CD8-positive, alpha-beta memory T cell (primary cell): ENCODE results near the gene SMARCE1. TPM values are rescaled to one million over a fixed set of nuclear protein-coding genes. Genes with fewer than 3 reads are reported as not detected.

Experiments
- CTCF ChIA-PET: fragments of 350-600 bp; sonication (Branson Sonifier 250); formaldehyde crosslinking; loops from one replicate; lab custom pipeline; 2021; ENCODE audit warnings: antibody characterized with exemption; lab: Charles Lee
- POLR2A ChIA-PET: fragments of 350-600 bp; sonication (Branson Sonifier 250); formaldehyde crosslinking; loops from one replicate; lab custom pipeline; 2021; ENCODE audit warnings: antibody characterized with exemption; lab: Charles Lee
- DNase-seq, 5 donors: peaks; one replicate each; pipeline versions ENCODE4 v3.0.0 to v3.0.0-alpha.2; 2020 to 2022; ENCODE audit warnings: mixed read lengths in 1 of 5
- H3K27ac ChIP-seq: one replicate; pipeline ENCODE4 v1.7.0; 2013; ENCODE audit warnings: low read depth, mild to moderate bottlenecking, low read length, moderate library complexity
- H3K27me3 ChIP-seq: 2 replicates; pipeline ENCODE4 v1.7.0; 2013; ENCODE audit warnings: low read length, mild to moderate bottlenecking; ENCODE audit not compliant: insufficient read depth, poor library complexity, severe bottlenecking
- H3K36me3 ChIP-seq: 2 replicates; pipeline ENCODE4 v1.7.0; 2013; ENCODE audit warnings: mild to moderate bottlenecking, low read length, moderate library complexity; ENCODE audit not compliant: insufficient read depth
- H3K4me1 ChIP-seq: 2 replicates; pipeline ENCODE4 v1.7.0; 2013; ENCODE audit warnings: mild to moderate bottlenecking, low read length, moderate library complexity; ENCODE audit not compliant: insufficient read depth
- H3K4me3 ChIP-seq: 2 replicates; pipeline ENCODE4 v1.7.0; 2013; ENCODE audit warnings: mild to moderate bottlenecking, low read length
- H3K9me3 ChIP-seq: 2 replicates; pipeline ENCODE4 v1.7.0; 2013; ENCODE audit warnings: mild to moderate bottlenecking, low read length
- H3K27ac Mint-ChIP-seq, 8 donors: one replicate each; pipeline ENCODE4 v1.8.0; 2020 to 2021; ENCODE audit warnings: mixed read lengths in 8 of 8, mild to moderate bottlenecking in 6 of 8, inconsistent platforms in 3 of 8, moderate library complexity in 3 of 8
- H3K27me3 Mint-ChIP-seq, 2 donors: one replicate each; pipeline ENCODE4 v1.8.0; 2020 to 2021; ENCODE audit warnings: mixed read lengths in 2 of 2, mild to moderate bottlenecking in 1 of 2, moderate library complexity in 1 of 2
- H3K36me3 Mint-ChIP-seq, 3 donors: one replicate each; pipeline ENCODE4 v1.8.0; 2020 to 2021; ENCODE audit warnings: mixed read lengths in 3 of 3, inconsistent platforms in 1 of 3, mild to moderate bottlenecking in 1 of 3
- H3K4me1 Mint-ChIP-seq, 3 donors: one replicate each; pipeline ENCODE4 v1.8.0; 2020 to 2021; ENCODE audit warnings: mixed read lengths in 3 of 3, inconsistent platforms in 1 of 3, mild to moderate bottlenecking in 1 of 3
- H3K4me3 Mint-ChIP-seq, 7 donors: one replicate each; pipeline ENCODE4 v1.8.0; 2020 to 2021; ENCODE audit warnings: mixed read lengths in 7 of 7, mild to moderate bottlenecking in 6 of 7, moderate library complexity in 4 of 7, inconsistent platforms in 2 of 7
- H3K9me3 Mint-ChIP-seq, 5 donors: one replicate each; pipeline ENCODE4 v1.8.0; 2020 to 2022; ENCODE audit warnings: mixed read lengths in 5 of 5, mild to moderate bottlenecking in 3 of 5, moderate library complexity in 2 of 5, inconsistent platforms in 1 of 5
- polyA plus RNA-seq: library from polyadenylated mRNA; unstranded; fragments of 300-500 nt; fragmentation: Illumina TruSeq; gene quantifications from one replicate; pipeline ENCODE4 v1.2.3, GENCODE V29; 2021
- total RNA-seq, 2 experiments: library from RNA; stranded (reverse); gene quantifications; one replicate each; pipeline ENCODE4 v1.2.3, GENCODE V29; 2021

The SMARCE1 gene
- total RNA-seq, result 100 to 1,000 TPM; 101 to 108 TPM
- polyA plus RNA-seq, result 216 TPM

- Histone ChIP-seq H3K27ac (peak within 1 kb of the TSS; percentile 93), H3K27me3 (no peaks in the 10 kb centered on the region), H3K9me3 (no peaks in the 10 kb centered on the region), H3K36me3 (peaks cover 20% of the 10 kb centered on the region), H3K4me3 (peak within 1 kb of the TSS; percentile 99), H3K4me1 (peaks cover 34% of the 10 kb centered on the region)
- DNase-seq, result peak; percentile 56 to 80 (median 77)
- Mint-ChIP-seq H3K27ac (peak within 1 kb of the TSS; percentile 95 to 100 (median 98)), H3K27me3 (no peaks in the 10 kb centered on the region), H3K4me1 (peaks cover 45 to 60% (median 57%) of the 10 kb centered on the region in 3 donors), H3K4me3 (peak within 1 kb of the TSS; percentile 93 to 100 (median 95)), H3K9me3 (no peaks in the 10 kb centered on the region), H3K36me3 (peaks cover 5 to 45% (median 11%) of the 10 kb centered on the region in 3 donors)
- ChIA-PET POLR2A (interaction anchor here (0.6 to 1.8 kb wide), 7 partner anchors 28 to 1041 kb away, joined by 3 to 10 read pairs (median 3); partner anchors contain the start of gene EIF1), CTCF (interaction anchor here (0.6 to 2.0 kb wide), 10 partner anchors 8 to 1018 kb away, joined by 3 to 8 read pairs (median 3); no protein-coding TSS in a partner anchor)
Observed at GRCh38 chr17:40647624-40648383, at the start of gene SMARCE1. SMARCE1 (minus strand) TSS chr17:40647818; CDS start chr17:40645802, 2,016 bp downstream.

GRCh38 chr17:40697297-40697696 lies 49.7 kb upstream of the SMARCE1 start:
- H3K4me1 ChIP-seq, result no peaks in the 10 kb centered on the region
- H3K36me3 Mint-ChIP-seq, result peaks cover 0 to 5% (median 0%) of the 10 kb centered on the region in 3 donors
- no peak overlapping the region for H3K27ac ChIP-seq
- H3K27me3 ChIP-seq, result no peaks in the 10 kb centered on the region
- no peaks in the 10 kb centered on the region for H3K9me3 ChIP-seq
- DNase-seq, result no peak
- ChIA-PET CTCF (no interaction called here), POLR2A (no interaction called here)
- peaks cover 19 to 51% of the 10 kb centered on the region in 2 donors for H3K27me3 Mint-ChIP-seq
- H3K4me1 Mint-ChIP-seq, result no peaks in the 10 kb centered on the region
- H3K36me3 ChIP-seq, result no peaks in the 10 kb centered on the region
- H3K4me3 ChIP-seq, result no peak overlapping the region
- no peak overlapping the region for H3K4me3 Mint-ChIP-seq
- no peaks in the 10 kb centered on the region for H3K9me3 Mint-ChIP-seq
- H3K27ac Mint-ChIP-seq, result no peak overlapping the region

GRCh38 chr17:40696651-40697072 lies 49.0 kb upstream of the SMARCE1 start:
- no peak overlapping the region for H3K4me3 Mint-ChIP-seq
- H3K27ac ChIP-seq, result no peak overlapping the region
- H3K27ac Mint-ChIP-seq, result no peak overlapping the region
- H3K4me1 ChIP-seq, result no peaks in the 10 kb centered on the region
- POLR2A ChIA-PET, result no interaction called here
- peaks cover 0 to 5% (median 0%) of the 10 kb centered on the region in 3 donors for H3K36me3 Mint-ChIP-seq
- DNase-seq, result no peak
- H3K9me3 ChIP-seq, result no peaks in the 10 kb centered on the region
- H3K4me1 Mint-ChIP-seq, result no peaks in the 10 kb centered on the region
- no peak overlapping the region for H3K4me3 ChIP-seq
- CTCF ChIA-PET, result no interaction called here
- no peaks in the 10 kb centered on the region for H3K9me3 Mint-ChIP-seq
- H3K27me3 ChIP-seq, result no peaks in the 10 kb centered on the region
- H3K36me3 ChIP-seq, result no peaks in the 10 kb centered on the region
- H3K27me3 Mint-ChIP-seq, result peaks cover 19 to 56% of the 10 kb centered on the region in 2 donors

GRCh38 chr17:40695874-40696472 lies 48.4 kb upstream of the SMARCE1 start:
- no peaks in the 10 kb centered on the region for H3K9me3 Mint-ChIP-seq
- H3K27me3 Mint-ChIP-seq, result peaks cover 19 to 60% of the 10 kb centered on the region in 2 donors
- no peak for DNase-seq
- no peak overlapping the region for H3K27ac ChIP-seq
- H3K27me3 ChIP-seq, result no peaks in the 10 kb centered on the region
- H3K4me3 Mint-ChIP-seq, result no peak overlapping the region
- no peaks in the 10 kb centered on the region for H3K4me1 ChIP-seq
- no peak overlapping the region for H3K27ac Mint-ChIP-seq
- peaks cover 0 to 5% (median 0%) of the 10 kb centered on the region in 3 donors for H3K36me3 Mint-ChIP-seq
- no peak overlapping the region for H3K4me3 ChIP-seq
- CTCF ChIA-PET, result no interaction called here
- H3K36me3 ChIP-seq, result no peaks in the 10 kb centered on the region
- POLR2A ChIA-PET, result no interaction called here
- no peaks in the 10 kb centered on the region for H3K4me1 Mint-ChIP-seq
- no peaks in the 10 kb centered on the region for H3K9me3 ChIP-seq

- no peaks in the 10 kb centered on the region for H3K9me3 ChIP-seq
- no peaks in the 10 kb centered on the region for H3K27me3 ChIP-seq
- peaks cover 11 to 65% of the 10 kb centered on the region in 2 donors for H3K27me3 Mint-ChIP-seq
- no peaks in the 10 kb centered on the region for H3K36me3 ChIP-seq
- no peak for DNase-seq
- H3K4me3 Mint-ChIP-seq, result no peak overlapping the region
- H3K4me3 ChIP-seq, result no peak overlapping the region
- no peaks in the 10 kb centered on the region for H3K4me1 ChIP-seq
- H3K9me3 Mint-ChIP-seq, result no peaks in the 10 kb centered on the region
- H3K27ac ChIP-seq, result no peak overlapping the region
- no peak overlapping the region for H3K27ac Mint-ChIP-seq
- CTCF ChIA-PET, result no interaction called here
- peaks cover 0 to 5% (median 0%) of the 10 kb centered on the region in 3 donors for H3K36me3 Mint-ChIP-seq
- H3K4me1 Mint-ChIP-seq, result no peaks in the 10 kb centered on the region
- POLR2A ChIA-PET, result interaction anchor here (0.5 kb wide), 1 partner anchor 74 kb away, joined by 3 read pairs; no protein-coding TSS in a partner anchor
Observed at GRCh38 chr17:40694584-40694983, 47.0 kb upstream of the SMARCE1 start.

- H3K27ac ChIP-seq, result no peak overlapping the region
- CTCF ChIA-PET, result no interaction called here
- no peak for DNase-seq
- Mint-ChIP-seq H3K4me1 (no peaks in the 10 kb centered on the region), H3K4me3 (no peak overlapping the region), H3K27ac (no peak overlapping the region), H3K27me3 (peaks cover 6 to 33% of the 10 kb centered on the region in 2 donors), H3K9me3 (no peaks in the 10 kb centered on the region), H3K36me3 (peaks cover 0 to 2% (median 0%) of the 10 kb centered on the region in 3 donors)
- POLR2A ChIA-PET, result no interaction called here
- no peaks in the 10 kb centered on the region for H3K27me3 ChIP-seq
- no peak overlapping the region for H3K4me3 ChIP-seq
- H3K36me3 ChIP-seq, result no peaks in the 10 kb centered on the region
- no peaks in the 10 kb centered on the region for H3K9me3 ChIP-seq
- no peaks in the 10 kb centered on the region for H3K4me1 ChIP-seq
Observed at GRCh38 chr17:40687106-40687505, 39.5 kb upstream of the SMARCE1 start.

- Histone ChIP-seq H3K27me3 (no peaks in the 10 kb centered on the region), H3K4me1 (no peaks in the 10 kb centered on the region), H3K9me3 (no peaks in the 10 kb centered on the region), H3K27ac (no peak overlapping the region), H3K4me3 (no peak overlapping the region), H3K36me3 (no peaks in the 10 kb centered on the region)
- Mint-ChIP-seq H3K9me3 (no peaks in the 10 kb centered on the region), H3K4me3 (no peak overlapping the region), H3K27ac (no peak overlapping the region), H3K36me3 (peaks cover 0 to 2% (median 0%) of the 10 kb centered on the region in 3 donors), H3K4me1 (no peaks in the 10 kb centered on the region), H3K27me3 (peaks cover 14 to 32% of the 10 kb centered on the region in 2 donors)
- POLR2A ChIA-PET, result no interaction called here
- DNase-seq, result no peak
- CTCF ChIA-PET, result no interaction called here
Observed at GRCh38 chr17:40686192-40686591, 38.6 kb upstream of the SMARCE1 start.

- H3K27ac ChIP-seq, result no peak overlapping the region
- H3K9me3 ChIP-seq, result no peaks in the 10 kb centered on the region
- Mint-ChIP-seq H3K4me3 (no peak overlapping the region), H3K9me3 (no peaks in the 10 kb centered on the region), H3K27me3 (peaks cover 35 to 67% of the 10 kb centered on the region in 2 donors), H3K4me1 (peaks cover 0 to 1% (median 0%) of the 10 kb centered on the region in 3 donors), H3K27ac (no peak overlapping the region), H3K36me3 (no peaks in the 10 kb centered on the region)
- no peak for DNase-seq
- no peaks in the 10 kb centered on the region for H3K27me3 ChIP-seq
- H3K36me3 ChIP-seq, result no peaks in the 10 kb centered on the region
- H3K4me1 ChIP-seq, result no peaks in the 10 kb centered on the region
- H3K4me3 ChIP-seq, result no peak overlapping the region
- ChIA-PET POLR2A (no interaction called here), CTCF (interaction anchor here (1.2 to 1.3 kb wide), 2 partner anchors 61 to 968 kb away, joined by 3 read pairs; no protein-coding TSS in a partner anchor)
Observed at GRCh38 chr17:40680998-40681397, 33.4 kb upstream of the SMARCE1 start.
